GM21786 (cell line): Measurements from ENCODE around the gene SLIT3.

Experiments used
- ATAC-seq: cut with Tn5 transposase; IDR thresholded peaks from one replicate; pipeline ENCODE4 v1.9.1; 2021; ENCODE audit not compliant: unreplicated experiment

Gene SLIT3

GRCh38 chr5:168878135-168878745 lies 422.7 kb downstream of the SLIT3 start:
- ATAC-seq: no peak

GRCh38 chr5:168877132-168877892 lies 423.6 kb downstream of the SLIT3 start:
- no peak for ATAC-seq

- ATAC-seq: no peak
These were observed 424.5 kb downstream of the SLIT3 start for GRCh38 chr5:168876419-168876818.

GRCh38 chr5:168875832-168876231 lies 425.1 kb downstream of the SLIT3 start:
- no peak for ATAC-seq

- no peak for ATAC-seq
These were observed 426.1 kb downstream of the SLIT3 start for GRCh38 chr5:168874713-168875380.

- ATAC-seq: no peak
These were observed 428.7 kb downstream of the SLIT3 start for GRCh38 chr5:168872246-168872645.

GRCh38 chr5:168870910-168871309 lies 430.0 kb downstream of the SLIT3 start:
- ATAC-seq: no peak

GRCh38 chr5:168869615-168870227 lies 431.2 kb downstream of the SLIT3 start:
- no peak for ATAC-seq

- no peak for ATAC-seq
These were observed 433.7 kb downstream of the SLIT3 start for GRCh38 chr5:168867241-168867640.

GRCh38 chr5:168865968-168866367 lies 435.0 kb downstream of the SLIT3 start:
- ATAC-seq: no peak

GRCh38 chr5:168863021-168863420 lies 437.9 kb downstream of the SLIT3 start:
- no peak for ATAC-seq

- ATAC-seq: no peak
These were observed 440.4 kb downstream of the SLIT3 start for GRCh38 chr5:168860503-168860902.

GRCh38 chr5:168860081-168860480 lies 440.9 kb downstream of the SLIT3 start:
- ATAC-seq: no peak

- ATAC-seq: no peak
These were observed 441.5 kb downstream of the SLIT3 start for GRCh38 chr5:168859471-168859870.

GRCh38 chr5:168858994-168859393 lies 441.9 kb downstream of the SLIT3 start:
- ATAC-seq: no peak

- ATAC-seq: no peak
These were observed 442.6 kb downstream of the SLIT3 start for GRCh38 chr5:168858371-168858770.

GRCh38 chr5:168853972-168854371 lies 447.0 kb downstream of the SLIT3 start:
- no peak for ATAC-seq

GRCh38 chr5:168852329-168852728 lies 448.6 kb downstream of the SLIT3 start:
- ATAC-seq: no peak

GRCh38 chr5:168851902-168852321 lies 449.0 kb downstream of the SLIT3 start:
- no peak for ATAC-seq

- no peak for ATAC-seq
These were observed 450.3 kb downstream of the SLIT3 start for GRCh38 chr5:168850683-168851082.

- no peak for ATAC-seq
These were observed 452.4 kb downstream of the SLIT3 start for GRCh38 chr5:168848569-168848968.
